GM23248 (cell line): Measurements from ENCODE around the gene KCNC3.

Experiments used
- EZH2 ChIP-seq: fragments of 200-600 bp; sonication (generic); IDR thresholded peaks from 2 replicates; pipeline ENCODE4 v1.6.1; 2018; ENCODE audit warnings: antibody characterized with exemption, mild to moderate bottlenecking; ENCODE audit not compliant: insufficient read depth, poor library complexity, severe bottlenecking
- EZH2phosphoT487 ChIP-seq: fragments of 200-600 bp; sonication (generic); IDR thresholded peaks from 2 replicates; pipeline ENCODE4 v1.6.1; 2018; ENCODE audit warnings: antibody characterized with exemption, moderate library complexity, mild to moderate bottlenecking, low read depth; ENCODE audit not compliant: insufficient read depth

DNA sequence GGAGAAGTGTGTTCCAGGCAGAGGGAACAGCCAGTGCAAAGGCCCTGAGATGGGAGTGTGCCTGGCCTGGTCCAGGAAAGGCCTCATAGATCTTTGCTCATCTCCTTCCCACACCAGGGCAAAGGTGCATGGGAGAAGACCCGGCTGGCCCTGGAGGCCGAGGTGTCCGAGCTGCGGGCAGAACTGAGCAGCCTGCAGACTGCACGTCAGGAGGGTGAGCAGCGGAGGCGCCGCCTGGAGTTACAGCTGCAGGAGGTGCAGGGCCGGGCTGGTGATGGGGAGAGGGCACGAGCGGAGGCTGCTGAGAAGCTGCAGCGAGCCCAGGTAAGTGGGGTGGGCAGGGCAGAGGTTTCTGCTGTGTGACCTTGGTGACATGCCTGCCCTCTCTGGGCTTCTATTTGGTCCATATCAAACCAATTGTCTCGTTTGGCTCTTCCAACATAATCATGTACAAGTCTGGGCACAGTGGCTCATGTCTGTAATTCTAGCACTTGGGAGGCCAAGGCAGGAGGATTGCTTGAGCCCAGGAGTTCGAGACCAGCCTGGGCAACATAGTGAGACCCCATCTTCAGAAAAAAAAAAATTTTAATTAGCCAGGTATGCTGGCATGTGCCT, 51.1 kb downstream of the KCNC3 start:
- no peak for TF ChIP-seq EZH2
- no peak for TF ChIP-seq EZH2phosphoT487
